ENCODE results near the gene SPA17.

Gene SPA17

DNA sequence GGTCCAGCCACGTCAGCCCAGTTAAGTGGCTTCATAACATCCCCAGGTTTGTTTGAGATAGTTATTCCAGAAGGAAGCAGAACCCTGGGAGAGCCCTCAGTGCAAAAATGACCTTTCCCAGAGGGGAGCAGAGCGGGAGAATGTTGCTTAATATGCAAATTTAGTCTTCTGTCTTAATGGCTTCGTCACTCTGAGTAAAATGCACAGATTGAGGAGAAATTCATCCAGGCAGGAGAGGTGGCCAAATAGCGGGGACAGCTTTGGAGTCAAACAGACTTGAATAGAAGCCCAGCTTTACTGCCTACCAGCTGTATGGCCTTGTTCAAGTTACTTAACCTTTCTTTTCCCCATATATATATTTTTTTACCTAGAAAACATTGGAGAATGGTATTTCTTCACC lies 53.8 kb downstream of the SPA17 start:
- DNase-seq: no peak

GRCh38 chr11:124728134-124728533 lies 54.4 kb downstream of the SPA17 start:
- no peak for DNase-seq

DNA sequence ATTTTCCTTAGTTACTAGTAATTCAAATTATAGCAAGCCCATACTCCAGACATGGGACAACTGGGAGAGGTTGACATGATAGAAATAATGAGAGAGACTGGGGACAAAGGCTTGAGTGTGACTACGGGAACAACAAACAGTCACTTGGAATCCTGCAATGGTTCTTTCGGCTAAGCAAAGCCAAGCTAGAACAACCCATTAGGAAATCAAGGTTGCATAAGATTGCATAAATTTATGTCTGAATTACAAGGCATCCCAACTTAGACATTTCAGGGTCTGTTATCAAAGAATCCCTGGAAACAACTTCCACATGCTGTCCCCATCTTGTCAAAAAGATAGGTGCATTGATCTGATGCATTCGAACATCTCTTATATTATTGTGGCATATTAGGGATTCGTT lies 55.9 kb downstream of the SPA17 start:
- DNase-seq: no peak

DNA sequence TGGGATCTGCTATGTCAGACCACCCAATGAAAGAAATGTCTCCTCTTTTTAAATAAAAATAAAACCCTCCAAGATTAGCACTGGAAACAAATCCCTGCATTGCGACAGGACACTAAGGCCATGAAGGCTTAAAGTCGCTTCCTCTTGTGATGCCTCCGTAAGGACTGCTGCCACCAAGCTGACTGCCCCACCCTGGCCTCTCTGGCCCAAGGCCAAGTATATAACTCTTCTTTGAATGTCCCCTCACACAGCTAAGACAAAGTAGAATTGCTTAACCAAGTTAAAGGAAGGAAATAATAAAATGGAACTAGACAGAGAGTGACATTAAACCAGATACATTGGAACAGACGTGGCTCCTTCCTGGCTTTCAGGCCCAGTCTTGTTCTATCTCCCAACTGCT lies 58.5 kb downstream of the SPA17 start:
- no peak for DNase-seq

DNA sequence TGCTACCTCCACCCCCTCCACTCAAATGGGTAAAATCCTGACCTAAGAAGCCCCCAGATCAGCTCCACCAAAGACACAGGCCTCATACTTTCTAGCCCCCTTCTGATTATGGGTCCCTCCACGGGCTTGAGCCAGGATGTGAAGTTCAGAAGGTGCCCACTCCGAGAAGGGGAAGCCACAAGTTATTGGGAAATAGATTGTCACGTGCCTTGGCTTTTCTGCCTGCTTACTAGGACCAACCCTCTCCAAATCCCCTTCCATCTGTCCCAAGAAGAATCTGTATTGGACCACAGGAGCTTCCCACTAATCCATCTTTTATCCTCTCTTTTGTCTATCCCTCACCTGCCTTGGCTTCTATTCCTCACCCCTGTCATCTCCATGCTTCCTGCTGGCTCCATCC lies 63.0 kb downstream of the SPA17 start:
- DNase-seq: no peak

DNA sequence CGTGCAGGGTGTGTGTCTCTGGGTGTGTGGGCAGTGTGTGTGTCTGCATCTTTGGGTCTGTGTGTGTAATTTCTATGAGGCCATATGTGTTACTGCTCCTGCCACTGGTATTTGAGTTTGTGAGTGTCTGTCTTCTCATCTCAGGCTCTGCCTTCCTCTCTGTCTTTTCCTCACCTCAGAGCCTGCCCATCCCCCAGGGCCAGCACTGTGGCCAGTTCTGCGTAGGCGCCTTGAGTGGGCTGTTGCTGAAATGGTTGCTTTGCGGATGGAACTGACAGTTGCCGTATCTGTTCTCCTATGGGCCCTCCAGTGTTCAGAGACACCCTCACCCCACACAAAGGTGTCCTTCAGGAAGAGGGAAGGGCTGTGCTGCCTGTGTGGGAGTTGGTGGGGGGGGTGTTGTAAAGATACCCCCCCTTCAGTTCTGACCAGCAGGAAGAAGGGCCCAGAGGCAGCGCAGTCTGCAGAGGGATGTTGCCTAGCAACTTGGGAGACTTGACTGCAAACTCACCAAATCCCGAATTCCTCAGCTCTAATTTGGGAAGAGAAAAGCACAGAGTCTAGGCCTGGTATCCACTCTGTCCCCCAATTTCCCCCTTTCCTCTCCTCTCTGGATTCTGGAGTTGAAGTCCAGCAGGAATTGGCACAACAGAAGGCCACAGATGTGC lies 64.1 kb downstream of the SPA17 start:
- DNase-seq: peak in 1 of 6 experiments; percentile 2

DNA sequence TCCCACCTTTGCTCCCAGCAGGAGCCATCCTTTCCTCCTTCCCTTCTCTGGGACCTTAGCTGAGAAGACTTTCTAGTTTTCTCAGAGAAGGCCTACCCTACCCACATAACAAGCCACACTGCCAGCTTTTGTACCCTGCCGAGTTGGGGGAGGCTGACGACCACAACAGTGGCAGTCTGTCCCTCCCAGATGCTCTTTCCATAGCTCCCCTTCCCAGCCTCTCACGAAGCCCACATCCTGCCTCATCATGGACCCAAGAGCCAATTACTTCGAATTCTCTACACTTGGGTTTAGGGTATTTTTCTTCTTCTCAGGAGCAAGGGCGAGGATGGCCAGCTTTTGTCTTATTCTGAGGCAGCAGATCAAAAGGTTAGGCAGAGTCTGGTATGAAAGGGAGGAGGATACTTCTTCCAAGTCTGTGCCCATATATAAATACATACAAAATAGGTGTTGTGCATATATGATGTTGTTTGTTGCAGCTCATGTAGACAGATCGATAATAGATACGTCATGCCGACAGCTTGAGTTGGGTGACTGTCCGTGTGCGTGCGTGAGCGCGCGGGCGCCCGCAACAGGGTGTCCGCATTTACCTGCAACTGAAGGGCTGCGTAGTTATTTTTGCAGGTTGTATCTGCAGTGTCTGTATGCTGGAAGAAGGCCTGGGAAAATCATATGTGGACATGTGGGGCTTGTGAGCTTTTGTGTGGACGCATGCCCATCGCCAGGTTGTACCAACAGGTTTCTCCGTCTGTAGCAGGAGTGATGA lies 65.2 kb downstream of the SPA17 start:
- DNase-seq: no peak

GRCh38 chr11:124739479-124740276 lies 66.0 kb downstream of the SPA17 start, which contains the start of gene NRGN:
Gene NRGN, plus strand, starts transcription at chr11:124739942. Its CDS starts 143 bp downstream, at chr11:124740085.
- peak; percentile 64 to 81 (median 78) for DNase-seq

- DNase-seq: peak in 4 of 6 experiments; percentile 28 to 56 (median 35)
These were observed 66.7 kb downstream of the SPA17 start for GRCh38 chr11:124740277-124740882.

DNA sequence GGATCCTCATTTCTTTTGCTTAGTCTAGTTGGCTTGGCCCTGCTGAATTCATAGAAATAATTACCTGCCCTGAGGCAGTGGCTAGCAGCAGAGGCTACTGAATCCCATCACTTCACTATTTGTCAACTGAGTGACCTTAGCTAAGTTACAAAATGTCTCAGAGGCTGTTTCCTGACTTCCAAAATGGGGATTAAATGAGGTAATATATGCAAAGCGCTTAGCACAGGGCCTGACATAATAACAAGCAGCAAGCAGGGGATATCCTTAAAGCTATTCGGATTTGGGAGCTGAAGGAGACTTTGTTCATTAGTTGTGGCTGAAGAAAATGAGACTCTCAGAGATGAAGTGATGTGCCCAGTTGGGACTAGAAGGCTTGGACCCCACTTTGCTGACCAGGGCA lies 68.9 kb downstream of the SPA17 start:
- no peak for DNase-seq

- no peak for DNase-seq
These were observed 69.3 kb downstream of the SPA17 start for GRCh38 chr11:124743050-124743449.

- no peak for DNase-seq
These were observed 71.6 kb downstream of the SPA17 start for GRCh38 chr11:124745270-124745834.

- DNase-seq: peak in 2 of 6 experiments; percentile 29 to 34
These were observed 72.3 kb downstream of the SPA17 start for GRCh38 chr11:124745835-124746620.

GRCh38 chr11:124746621-124747243 lies 73.0 kb downstream of the SPA17 start:
- peak; percentile 66 to 91 (median 81) for DNase-seq
